HT1080 (cell line): ENCODE measurements around the gene EFTUD2. TPM values are rescaled to one million over a fixed set of nuclear protein-coding genes. Genes with fewer than 3 reads are reported as not detected.
"Not testable (repeated sequence)": the region's sequence is repeated elsewhere in the genome, so short reads cannot be mapped to it uniquely, and the experiment has no call there.

Experiments
- DNase-seq: peaks from one replicate; pipeline ENCODE4 v3.0.0-alpha.2; 2015; ENCODE audit warnings: low read depth
- polyA plus RNA-seq, 2 experiments: library from polyadenylated mRNA; depleted of rRNA; stranded (reverse); fragments of >200 nt; gene quantifications; 2 replicates each; pipeline ENCODE4 v1.2.3, GENCODE V29; 2015
- total RNA-seq: library from RNA; depleted of rRNA; stranded (reverse); fragments of >200 nt; shearing (Covaris generic); gene quantifications from 2 replicates; pipeline ENCODE4 v1.2.3, GENCODE V29; 2014; rRNA removed

EFTUD2 gene
- 122 and 137 TPM in 2 replicates for total RNA-seq
- polyA plus RNA-seq (2015; cell fraction: cytosol; rRNA removed), result 87.2 and 99.6 TPM in 2 replicates
- polyA plus RNA-seq (2015; cell fraction: nucleus; rRNA removed), result 217 and 226 TPM in 2 replicates

DNA sequence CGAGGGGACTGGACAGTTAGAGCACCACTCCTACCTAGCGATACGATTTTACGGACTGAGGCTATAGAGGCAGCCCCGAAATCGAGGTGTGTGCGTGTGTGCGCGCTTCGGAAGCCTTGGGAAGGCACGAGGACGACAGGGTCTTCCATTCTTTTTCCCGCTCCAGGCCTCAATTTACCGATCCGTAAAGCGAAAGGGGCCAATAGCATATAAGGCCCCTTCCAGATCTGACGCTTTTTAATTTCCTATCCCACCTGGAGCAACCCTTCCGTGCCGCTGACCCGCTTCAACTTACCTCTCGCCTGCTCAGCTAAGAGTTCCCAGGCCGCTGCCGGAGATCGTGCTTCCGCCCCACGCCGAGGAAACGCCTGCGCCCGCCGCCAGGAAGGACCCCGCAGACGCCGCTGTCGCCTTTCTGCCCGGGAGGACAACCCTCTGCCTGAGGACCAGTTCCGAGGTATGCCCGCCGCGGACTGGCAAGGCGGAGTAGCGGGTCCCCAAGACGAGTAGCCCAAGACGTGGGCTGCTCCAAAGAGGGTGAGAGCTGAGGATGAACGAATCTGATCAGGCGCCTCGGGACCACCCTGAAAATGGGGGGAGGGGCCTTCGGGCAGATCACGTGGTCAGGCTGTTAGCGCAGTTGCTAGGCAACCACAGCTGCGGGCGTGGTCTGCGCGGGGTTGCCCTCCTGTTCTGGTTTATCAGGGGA is at the start of gene EFTUD2:
EFTUD2 (minus strand) TSS at position 372 of the 709 bp plus-strand sequence. CDS start 4,924 bp downstream, outside the sequence.
- DNase-seq, result peak; percentile 82

DNA sequence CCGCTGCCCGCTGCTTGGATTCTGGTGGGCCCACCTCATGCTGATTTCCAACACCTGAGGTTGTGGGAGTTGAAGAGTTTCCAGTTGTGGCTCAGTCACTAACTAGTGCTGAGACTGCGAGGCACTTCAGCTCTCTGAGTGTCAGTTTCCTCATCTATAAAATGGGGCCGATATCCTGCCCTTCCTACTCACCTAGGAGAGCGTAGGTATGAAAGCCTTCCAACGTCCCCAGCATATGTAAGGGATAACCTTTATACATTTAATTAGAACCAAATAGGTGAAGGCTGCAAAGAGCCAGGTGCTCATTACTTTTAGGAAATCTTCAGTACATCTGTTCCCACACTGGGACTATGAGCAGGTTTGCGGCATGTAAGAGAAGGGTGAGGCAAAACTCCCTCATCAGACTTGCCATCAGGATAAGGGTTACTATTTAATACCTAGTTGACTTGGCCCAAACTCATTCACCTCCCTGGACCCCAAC is 49.1 kb upstream of the EFTUD2 start:
- no peak for DNase-seq

DNA sequence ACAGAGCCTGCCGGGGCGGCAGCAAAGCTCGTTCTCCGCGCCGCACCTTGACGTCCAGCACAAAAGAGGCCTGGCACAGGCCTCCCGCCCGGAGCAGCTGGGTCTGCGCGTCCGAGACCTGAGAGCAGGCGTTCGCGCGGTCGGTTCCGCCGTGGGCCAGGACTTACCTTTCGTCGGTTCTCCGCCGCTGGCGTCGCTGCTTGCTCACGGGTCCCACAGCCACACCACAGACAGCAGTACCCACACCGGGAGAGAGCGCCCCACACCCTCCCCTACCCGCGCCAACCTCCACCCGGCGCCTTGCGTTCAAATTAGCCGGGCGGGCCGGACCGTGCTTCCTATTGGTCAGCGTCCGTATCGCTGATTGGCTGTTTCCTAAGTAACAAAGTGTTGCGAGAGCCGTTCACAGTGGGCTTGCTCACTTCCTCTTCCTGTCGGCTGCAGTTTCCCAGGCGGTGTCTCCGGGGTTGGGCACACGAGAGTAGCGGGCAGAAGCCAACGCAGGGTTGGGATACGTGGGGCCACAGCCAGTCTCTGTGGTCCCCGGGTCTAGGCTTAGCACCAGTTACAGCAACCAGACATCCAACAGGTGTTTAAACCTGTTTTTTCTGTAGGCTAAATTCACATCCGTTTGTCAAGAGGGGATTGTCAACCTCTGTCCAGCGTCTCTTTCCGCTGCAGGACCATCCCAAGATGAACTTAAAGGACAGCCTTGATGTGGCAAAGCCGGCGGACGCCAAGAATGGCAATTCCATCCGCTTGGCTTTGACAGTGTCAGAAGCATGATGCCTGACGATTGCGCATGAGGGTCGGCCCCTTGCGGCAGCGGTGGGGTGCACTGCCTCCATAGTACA is 48.4 kb upstream of the EFTUD2 start, which contains the start of gene KIF18B:
KIF18B (minus strand) TSS at position 313 of the 854 bp plus-strand sequence. CDS start 11,429 bp downstream, outside the sequence.
- peak; percentile 98 for DNase-seq

DNA sequence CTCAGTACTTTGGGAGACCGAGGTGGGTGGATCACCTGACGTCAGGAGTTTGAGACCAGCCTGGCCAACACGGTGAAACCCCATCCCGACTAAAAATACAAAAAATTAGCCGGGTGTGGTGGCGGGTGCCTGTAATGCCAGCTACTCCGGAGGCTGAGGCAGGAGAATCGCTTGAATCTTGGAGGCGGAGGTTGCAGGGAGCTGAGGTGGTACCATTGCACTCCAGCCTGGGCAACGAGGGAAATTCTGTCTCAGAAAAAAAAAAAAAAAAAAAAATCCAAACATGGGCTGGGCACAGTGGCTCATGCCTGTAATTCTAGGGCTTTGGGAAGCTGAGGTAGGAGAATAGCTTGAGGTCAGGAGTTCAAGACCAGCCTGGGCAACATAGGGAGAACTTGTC is 46.4 kb upstream of the EFTUD2 start:
- DNase-seq, result not testable (repeated sequence)

DNA sequence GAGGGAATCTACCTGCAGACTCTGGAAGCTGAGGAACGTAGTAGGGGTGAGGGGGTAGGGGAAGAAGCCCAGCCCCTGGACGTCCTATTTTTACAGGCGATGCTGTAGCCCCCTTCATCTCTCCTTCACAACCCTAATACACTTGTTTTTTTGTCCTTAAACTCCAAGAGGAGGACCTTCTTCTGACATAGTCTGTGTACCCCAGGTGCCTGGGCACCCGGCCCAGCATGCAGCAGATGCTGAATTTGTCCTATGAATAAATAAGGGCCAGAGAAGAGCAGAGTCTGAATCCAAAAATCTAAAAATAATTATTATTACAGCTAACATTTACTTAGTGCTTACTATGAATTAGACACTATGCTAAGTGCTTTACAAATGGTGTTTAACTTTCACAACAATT is 43.2 kb upstream of the EFTUD2 start:
- no peak for DNase-seq

DNA sequence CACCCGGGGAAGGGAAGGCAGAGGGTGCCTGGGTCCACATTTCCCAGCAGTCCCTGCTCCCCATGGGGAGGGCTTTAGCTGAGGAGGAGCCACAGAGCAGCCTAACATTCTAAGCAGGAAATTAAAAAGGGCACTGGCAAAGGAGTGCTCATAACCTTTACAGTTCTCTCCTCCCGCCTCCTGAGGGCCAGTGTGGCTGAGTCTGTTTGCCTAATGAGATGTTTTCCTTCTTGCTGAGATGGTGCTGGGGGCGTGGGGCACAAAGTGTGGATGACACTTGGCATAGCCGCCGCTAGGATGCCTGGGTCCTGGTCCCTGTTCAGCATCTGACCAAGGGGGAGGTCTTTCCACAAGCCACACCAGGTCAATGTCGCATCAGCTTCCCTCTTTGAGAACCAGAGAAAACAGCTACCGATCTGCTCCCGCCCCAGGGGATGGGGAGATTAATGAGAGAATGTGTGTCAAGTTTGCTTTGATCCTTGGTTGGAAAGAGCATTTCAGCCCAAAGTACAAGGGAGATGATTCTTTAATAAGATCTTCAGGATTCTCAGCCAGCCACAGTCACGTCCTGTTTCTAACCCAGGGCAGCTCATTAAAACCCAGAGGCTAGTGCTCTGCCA is 42.6 kb upstream of the EFTUD2 start:
- DNase-seq, result no peak

DNA sequence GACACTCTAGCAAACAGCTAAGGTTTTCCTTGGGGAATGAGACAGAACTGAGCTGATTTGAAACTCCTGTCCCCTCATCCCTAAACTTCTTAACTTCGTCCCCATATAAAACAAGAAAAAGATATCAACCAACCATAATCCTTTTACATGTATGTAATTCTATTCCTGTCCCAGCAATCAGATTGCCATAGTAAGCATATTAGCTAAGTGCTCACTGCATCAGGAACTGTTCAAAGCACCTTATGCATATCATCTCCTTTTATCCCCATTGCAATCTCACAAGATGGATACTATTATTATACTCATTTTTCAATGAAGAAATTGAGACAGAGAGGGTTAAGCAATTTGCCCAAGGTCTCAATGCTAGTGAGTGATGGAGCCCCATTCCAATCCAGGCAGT is 41.5 kb upstream of the EFTUD2 start:
- no peak for DNase-seq

DNA sequence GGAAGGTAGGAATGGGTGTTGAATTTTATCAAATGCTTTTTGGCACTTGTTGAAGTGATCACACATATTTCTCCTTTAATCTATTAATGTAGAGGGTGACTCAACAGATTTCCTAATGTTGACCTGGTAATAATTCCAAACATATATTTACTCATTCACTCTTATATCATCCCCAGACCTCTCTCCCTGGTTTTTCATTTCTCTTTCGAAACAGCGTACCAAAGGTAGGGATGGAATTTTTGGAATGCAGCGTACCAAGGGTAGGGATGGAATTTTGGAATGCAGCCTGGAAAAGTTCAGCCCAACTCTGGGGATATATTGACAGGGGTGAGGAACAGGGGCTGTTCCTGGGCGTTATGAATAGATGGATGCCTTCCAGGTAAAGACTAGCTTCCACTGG is 41.1 kb upstream of the EFTUD2 start:
- DNase-seq, result no peak

DNA sequence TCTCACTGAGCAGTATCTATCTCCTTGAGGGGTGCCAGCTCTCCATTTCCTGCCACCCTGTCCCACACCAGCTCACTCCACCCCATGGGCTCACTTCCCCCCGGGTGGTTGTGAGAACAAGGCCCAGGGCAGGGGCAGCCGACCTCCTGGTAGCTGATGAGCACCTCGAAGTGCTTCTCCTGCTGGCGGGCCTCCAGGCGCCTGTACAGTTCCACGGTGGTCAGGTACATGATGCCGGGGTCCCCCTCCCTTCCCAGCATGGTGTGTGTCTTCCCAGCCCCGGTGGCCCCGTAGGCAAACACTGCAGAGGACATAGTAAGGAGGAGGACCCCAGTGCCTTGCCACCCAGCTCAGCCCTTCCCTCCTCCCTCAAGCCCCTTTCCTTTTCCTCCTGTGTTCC is 35.9 kb upstream of the EFTUD2 start:
- no peak for DNase-seq

DNA sequence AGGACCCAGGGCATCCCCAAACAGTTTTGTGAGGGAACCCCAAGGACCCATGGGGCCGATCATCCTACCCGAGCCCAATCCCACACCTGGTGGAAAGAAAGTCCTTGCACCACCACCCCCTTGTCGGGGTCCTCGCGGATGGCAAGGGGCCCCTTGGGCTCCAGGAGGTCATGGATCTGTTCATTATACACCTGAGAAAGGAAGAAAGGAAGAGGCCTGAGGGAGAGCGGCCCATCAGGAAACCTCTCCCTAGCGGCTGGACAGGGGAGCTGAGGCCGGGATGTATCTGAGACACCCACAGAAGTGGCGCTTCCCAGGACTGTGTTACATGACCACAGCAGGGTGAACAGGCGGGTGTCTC is 35.5 kb upstream of the EFTUD2 start:
- no peak for DNase-seq

DNA sequence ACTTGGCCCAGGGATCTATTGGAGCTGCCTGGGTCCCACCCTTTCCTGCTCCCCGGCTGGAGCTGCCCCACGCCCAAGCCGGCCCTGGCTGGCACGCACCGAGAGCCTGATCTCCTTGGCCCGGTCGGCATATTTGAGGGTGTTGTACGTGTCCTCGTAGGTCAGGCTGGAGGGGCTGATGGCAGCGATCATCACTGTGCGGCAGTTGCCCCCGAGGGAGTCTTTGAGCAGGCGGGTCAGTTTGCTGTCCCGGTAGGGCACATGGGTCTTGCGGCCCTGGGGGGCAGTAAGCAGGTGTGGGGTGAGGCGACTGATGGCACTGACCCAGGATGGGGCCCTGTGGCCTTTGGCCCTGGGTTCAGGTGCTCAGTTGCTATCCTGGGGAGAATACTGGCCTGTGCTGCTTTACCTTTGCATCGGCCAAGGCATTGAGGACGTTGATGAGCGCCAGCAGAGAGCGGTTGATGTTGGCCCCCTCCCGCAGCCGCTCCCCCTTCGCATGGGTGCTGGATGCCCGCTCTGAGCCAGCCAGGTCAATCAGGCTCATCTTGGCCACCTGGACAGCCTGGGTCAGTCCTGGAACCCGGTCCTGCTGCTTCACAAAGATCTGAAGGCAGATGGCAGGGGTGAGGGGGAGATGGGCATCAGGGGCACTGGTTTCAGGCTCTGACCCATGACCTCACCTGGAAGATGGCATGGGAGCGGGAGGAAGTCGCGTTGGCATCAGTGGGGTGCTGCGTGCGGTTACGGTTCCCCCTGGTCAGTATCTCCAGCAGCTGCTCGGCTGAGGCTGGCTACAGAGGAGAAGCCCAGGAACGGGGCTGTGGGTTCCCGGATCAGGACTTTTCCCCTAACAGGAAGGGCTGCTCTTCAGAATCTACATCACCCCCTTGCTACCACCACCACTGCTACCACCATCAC is 34.8 kb upstream of the EFTUD2 start:
- no peak for DNase-seq

DNA sequence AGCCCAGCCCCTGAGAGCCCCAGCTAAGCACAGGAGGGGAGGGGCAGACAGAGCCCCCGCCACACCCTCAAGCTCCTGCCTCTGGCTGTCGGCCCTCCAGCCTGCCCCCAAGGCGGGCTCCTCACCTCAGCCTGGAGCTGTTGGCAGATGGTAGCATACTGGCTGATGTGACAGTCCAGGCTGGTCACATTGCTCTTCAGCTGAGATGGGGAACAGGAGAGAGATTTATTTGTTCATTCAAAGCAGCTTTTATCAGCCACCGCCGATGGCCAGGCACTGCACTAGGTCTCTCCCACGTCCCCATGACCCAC is 33.5 kb upstream of the EFTUD2 start:
- DNase-seq, result no peak

DNA sequence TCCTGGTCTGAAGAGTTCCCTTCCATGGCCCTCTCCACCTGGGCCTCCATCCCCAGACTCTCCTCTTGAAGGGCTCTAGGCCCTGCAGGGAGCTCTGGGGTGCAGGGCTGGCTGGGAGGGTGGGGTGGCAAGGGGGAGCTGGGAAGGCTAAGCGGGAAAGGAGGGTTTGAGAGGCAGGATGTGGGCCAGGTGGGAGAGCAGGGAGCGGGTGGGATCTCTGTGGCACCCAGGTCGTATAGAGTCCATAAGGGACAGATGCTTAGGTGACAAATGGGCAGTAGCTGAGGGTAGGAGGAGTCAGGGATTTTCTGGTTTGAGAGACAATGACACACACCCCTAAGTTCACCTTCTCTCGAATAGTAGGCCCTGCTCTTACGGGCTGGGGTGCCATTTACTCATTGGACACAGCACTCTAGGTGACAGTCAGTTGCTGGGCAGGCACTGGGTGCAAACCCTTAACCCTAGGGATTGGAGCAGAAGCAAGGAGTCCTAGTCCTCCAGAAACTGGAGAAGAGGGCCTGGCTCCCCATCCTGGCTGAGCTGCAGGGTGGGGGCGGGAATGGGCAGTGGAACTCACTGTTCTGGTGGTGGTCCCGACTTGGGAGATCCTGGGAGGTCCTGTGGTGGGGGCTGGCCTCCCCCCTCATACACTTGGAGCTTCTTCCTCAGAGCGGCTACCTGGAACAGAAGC is 33.0 kb upstream of the EFTUD2 start:
- DNase-seq, result no peak

DNA sequence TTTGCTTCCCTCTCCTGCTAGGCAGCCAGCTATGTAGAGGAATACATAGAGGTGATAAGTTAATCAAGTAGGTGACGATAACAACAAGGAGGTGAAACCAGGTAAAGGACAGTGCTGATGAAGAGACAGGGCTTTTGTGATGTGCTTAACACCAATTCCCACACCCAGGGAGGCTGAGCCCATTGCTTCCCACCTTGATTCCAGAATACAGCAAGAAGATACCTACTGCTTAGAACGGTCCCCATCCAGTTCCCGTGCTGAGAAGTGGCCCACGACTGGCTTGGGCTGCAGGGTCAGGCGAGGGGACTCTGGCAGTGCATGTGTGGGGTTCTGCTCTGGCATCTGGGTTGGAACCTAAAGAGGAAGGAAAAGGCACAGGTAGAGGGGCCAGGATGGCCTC is 32.1 kb upstream of the EFTUD2 start:
- DNase-seq, result no peak

DNA sequence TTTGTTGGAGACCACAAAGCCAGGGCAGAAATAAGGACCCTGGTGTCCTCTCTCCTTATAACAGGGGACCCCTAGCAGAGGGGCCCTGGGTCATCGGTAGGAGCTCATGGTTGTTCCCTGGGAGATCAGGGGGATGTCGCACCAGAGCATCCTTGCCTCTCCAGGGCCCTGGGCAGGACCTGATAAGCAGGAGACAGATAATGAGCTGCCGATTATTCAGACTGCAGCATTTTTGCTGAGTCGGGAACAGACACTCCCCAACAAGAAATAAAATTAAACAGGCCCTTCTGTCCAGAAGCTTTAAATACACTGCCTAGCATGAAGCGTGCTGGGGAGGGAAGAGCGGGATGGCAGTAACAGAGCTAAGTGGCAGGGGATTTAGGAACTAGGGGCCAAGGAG is 31.4 kb upstream of the EFTUD2 start:
- no peak for DNase-seq

DNA sequence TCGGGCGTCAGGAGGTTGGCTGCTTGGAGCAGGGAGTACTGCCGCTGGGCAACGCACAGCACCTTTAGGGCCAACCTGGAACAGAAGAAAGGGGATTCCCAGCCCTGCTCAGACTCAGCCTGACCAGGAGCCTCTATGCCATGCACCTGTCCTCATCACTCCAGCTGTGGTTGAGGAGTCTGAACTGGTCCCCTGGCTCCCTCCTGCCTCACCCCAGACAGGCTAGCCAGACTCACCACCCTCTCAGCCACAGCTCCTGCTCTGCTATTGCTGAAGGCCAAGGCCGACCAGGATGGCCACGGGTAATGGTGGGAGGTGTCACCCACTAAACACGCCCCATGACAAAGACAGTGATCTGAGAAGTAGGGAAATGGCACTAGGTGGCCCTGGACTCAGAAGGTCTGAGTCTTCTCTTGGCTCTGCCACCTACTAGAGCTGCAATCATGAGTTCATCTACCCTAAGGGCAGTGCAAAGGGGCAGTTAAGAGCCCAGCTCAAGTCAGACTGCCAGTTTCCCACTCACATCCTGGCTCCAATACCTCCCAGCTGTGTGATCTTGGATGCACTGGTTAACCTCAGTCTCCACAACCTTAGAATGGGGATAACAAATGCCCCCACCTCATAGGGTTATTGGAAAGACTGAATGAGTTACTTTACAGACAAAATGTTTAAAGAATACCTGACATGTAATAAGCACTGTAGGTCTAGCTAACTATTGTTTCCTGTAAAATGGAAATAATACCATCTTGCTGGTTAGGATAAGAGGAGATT is 29.9 kb upstream of the EFTUD2 start:
- DNase-seq, result no peak

DNA sequence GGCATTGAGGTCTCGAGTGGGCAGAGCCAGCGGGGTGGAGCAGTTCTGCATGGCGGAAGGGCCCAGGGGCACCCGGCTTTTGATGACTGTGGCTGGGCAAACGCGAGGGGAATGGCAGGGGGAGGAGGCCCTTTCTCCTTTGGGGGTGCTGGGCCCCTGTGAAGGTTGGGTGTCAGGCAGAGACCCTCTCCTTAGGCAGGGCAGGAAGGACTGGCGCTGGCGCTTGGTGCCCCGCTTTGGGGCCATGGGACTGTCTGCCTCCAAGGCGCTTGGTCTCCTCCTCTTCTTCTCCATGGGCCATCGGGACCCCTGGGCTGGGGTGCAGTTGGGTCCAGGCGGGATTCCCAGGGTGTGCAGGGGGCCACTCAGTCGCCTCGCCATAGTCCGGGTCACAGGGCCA is 28.9 kb upstream of the EFTUD2 start:
- no peak for DNase-seq

DNA sequence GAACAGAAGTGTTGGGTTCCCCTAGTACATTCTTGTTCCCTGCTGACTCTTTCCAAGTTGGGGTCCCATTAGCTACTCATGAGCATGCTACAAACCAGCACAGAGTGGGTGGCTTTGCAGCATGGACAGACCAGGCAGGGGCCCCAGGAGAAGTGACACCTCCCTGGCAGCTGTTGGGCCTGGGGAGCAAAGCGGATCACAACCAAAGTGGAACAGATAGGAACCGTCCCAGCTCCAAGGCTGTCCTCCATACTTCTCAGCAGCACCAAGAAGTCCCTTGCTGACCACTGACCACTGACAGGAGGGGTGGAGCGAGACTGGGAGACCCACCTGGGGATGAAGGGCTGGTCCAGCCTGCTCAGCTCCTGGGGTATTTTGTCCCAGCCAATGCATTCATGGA is 28.5 kb upstream of the EFTUD2 start:
- DNase-seq, result no peak

DNA sequence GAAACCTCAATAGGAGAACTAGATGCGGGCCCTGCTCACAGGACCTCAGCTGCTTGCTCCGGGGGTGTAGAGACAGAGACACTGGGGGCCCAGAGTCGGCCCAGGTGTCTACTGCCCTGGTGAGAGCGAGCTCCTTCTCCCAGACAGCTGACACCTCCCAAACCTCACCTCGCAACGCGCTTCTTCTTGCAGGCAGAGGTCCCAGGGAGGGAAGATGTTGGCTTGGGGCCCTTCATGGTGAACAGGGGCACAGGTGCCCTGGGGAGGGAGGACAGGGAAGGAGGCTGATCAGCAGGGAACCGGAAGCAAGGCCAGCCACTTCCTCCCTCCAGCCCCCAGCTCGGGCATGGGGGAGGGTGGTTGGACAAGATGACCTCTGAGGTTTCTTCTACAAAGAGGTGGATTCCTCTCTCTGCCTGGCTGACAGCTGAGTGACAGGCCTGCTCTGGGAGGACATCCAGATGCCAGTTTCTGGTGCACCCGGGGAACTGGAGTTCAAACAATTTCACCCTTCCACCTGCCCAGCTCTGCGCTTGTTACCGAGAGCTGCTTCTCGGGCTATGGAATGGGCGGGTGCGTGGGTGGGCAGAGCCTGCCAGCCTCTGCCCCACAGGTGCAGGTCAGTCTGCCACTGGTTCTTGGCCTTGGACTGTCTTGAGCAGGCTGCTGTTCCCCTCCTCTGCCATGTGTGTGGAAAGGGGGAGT is 27.7 kb upstream of the EFTUD2 start:
- DNase-seq, result no peak
